ENCODE data around the gene KAZN. TPM values are rescaled to one million over a fixed set of nuclear protein-coding genes. Genes with fewer than 3 reads are reported as not detected.

KAZN gene
- total RNA-seq, 1 experiment from 2014 or later = 2.7 TPM

- DNase-seq (ENCODE audit: low read depth) = no peak
Observed at GRCh38 chr1:15100880-15101760, 502.6 kb downstream of the KAZN start.

DNA sequence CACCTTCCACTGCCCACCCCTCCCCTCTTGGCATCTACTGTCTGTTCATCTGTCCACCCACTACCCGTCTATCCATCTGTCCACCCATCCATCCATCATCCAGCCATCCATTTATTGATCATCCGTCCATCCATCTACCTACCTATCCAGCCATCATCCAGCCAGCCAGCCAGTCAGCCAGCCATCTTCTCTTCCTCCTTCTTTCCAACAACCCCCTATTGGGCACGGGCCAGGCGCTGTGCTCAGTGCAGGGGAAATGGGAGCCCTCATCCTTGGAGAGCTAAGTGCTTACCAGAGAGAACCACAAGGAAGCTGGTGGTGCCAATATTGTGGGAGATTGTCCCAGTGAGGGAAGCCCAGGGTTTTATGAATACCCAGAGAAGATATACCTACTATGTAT lies 503.3 kb downstream of the KAZN start:
- DNase-seq (ENCODE audit: low read depth) = no peak

DNA sequence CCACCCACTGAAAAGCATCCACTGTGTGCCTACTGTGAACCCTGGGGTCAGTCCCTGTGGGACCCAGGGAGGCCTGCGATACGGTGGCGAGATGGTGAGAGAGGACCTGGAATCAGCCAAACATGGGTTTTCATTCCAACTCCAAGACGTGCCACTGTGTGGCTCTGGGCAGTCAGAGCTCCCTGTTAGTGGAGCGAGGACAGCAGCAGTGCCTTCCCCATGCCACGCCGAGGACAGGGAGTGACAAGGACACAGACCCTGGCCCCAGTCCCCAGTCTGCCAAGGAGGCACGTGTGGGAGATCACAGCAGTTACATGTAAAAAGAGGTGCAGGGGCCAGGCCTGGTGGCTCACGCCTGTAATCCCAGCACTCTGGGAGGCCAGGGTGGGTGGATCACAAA lies 504.2 kb downstream of the KAZN start:
- no peak for DNase-seq (ENCODE audit: low read depth)

DNA sequence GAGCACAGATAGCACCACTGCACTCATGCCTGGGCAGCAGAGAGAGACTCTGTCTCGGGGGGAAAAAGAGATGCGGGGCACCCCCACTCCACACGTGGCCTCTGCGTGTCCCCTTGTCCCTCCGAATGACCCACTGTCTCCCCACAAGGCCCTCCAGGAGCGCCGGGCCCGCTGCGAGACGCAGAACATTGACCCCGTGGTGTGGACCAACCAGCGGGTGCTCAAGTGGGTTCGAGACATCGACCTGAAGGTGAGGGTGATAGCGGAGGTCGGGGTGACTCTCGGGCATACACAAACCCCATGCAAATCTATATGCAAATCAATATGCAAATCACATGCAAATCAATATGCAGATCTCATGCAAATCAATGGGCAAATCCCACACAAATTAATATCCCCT lies 504.7 kb downstream of the KAZN start:
- no peak for DNase-seq (ENCODE audit: low read depth)

- DNase-seq (ENCODE audit: low read depth) = no peak
Observed at GRCh38 chr1:15103906-15104305, 505.4 kb downstream of the KAZN start.

GRCh38 chr1:15104768-15105167 lies 506.3 kb downstream of the KAZN start:
- no peak for DNase-seq (ENCODE audit: low read depth)

- DNase-seq (ENCODE audit: low read depth) = peak; percentile 23
Observed at GRCh38 chr1:15106608-15107007, 508.1 kb downstream of the KAZN start.

DNA sequence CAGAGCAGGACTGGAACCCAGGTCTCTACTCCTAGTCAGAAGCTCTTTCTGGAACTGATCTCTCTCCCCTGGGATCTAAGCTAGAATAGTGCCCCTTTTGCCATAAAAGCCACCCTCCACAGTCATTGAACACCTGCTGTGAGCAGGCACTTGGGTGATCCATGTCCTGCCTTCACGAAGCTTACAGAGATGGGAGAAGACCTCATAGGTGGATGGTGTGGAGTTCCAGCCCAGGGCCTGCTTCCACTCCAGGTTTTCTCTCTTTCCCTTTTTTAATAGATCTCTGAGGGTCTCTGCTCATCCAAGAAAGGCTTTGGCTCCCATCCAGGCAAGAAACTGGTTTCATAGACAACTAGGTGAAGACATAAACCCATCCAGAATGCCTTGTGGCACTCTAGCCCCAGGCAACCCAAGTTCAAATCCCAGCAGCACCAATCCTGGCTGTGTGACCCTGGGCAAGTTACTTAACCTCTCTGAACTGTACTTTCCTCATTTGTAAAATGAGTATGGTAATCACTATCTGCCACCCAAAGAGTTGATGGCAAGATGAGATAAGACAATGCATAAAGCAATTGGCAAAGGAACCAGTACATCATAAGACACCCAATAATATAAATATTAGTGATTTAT lies 508.7 kb downstream of the KAZN start:
- DNase-seq (ENCODE audit: low read depth) = no peak

GRCh38 chr1:15107911-15108310 lies 509.4 kb downstream of the KAZN start:
- DNase-seq (ENCODE audit: low read depth) = no peak

GRCh38 chr1:15110128-15110866 lies 511.8 kb downstream of the KAZN start:
- DNase-seq (ENCODE audit: low read depth) = no peak

GRCh38 chr1:15110867-15111230 lies 512.4 kb downstream of the KAZN start:
- no peak for DNase-seq (ENCODE audit: low read depth)

DNA sequence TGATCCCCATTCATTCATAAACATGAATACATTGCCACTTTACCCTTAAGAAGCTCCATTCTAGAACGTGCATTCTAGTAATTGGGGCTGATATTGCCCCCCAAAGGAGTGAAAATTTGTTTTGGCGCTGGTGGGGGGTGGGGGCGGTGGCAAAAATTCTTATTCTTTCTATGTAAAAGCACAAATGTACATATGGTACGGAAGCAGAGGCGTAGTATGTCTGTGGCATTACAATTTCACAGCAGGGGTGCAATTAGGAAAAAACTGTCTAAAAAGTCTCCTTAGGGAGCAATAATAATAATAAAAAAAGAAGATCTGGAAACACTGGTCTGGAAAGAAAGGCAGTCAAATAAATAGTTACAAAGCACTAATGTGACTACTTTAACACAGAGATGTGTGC lies 514.7 kb downstream of the KAZN start:
- DNase-seq (ENCODE audit: low read depth) = no peak

DNA sequence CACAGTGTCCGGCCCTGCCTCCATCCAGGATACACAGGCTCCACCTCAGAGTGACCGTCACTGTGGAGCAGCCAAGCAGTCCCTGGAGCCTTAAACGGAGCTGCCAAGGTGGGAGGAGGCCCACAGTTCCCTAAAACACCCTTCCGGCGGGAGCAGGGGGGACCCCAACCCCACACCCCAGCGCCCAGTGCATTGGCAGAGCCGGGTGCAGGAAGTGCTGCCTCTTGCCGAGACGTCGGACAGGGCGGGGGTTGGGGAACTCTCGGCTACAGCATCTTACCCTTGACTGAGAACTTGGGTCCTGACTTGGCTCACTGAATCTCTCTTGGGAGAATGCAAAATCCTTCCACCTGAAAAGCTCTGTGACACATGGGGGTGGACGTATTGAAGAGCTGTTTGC lies 516.4 kb downstream of the KAZN start:
- no peak for DNase-seq (ENCODE audit: low read depth)

DNA sequence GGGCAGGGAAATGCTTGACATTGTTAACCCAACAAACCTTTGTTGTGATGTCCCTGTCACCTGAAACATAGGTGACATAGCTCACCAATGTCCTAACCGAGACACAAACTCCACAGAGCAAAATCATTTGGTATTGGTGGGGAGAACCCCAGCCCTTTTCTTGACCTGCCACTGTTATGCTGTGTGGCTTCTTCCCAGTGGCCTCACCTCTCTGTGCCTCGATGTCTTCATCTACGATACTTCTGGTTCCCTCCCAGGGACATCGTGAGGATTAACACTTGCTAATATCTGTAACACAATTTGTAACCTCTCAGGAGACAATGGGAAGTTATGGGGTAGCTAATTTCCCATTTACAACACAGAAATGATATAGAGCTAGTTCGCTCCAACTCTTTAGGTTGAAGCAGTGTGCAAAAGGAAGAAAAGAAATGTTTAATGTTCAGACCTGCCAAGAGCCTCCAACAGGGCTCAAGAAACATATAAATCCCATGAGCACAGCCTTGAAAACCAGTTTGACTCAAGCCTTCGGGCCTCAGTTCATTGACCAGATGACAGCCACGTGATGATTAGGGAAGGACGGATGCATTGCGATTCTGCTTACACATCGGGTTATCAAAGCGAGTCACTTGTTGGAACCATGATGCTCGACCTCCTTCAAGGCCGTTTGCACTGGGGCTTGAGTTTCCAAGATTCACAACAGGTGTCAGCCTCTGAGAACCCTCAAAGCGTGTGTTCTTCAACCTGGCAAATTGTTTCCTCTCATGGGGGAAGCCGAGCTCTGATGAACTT lies 517.3 kb downstream of the KAZN start:
- DNase-seq (ENCODE audit: low read depth) = no peak

DNA sequence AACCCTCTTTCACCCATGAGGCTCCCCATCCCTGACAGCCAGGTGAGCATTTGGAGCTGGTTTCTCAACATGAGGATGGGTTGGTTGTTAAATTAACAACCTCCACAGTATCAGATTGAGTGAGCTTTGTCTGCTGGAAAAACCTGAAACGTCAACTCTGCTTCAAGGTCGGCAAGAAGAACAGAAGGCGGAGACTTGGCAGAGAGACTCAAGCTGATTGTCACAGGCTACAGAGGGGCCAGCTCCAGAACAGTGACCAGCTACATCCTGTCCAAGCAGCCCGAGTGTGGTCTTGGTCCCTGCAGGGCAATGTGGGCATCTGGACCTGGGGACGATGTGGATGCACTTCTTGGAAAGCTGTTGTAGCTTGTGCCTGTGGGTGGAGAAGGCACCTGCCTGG lies 518.5 kb downstream of the KAZN start:
- DNase-seq (ENCODE audit: low read depth) = no peak

GRCh38 chr1:15117671-15118325 lies 519.3 kb downstream of the KAZN start:
- DNase-seq (ENCODE audit: low read depth) = no peak

DNA sequence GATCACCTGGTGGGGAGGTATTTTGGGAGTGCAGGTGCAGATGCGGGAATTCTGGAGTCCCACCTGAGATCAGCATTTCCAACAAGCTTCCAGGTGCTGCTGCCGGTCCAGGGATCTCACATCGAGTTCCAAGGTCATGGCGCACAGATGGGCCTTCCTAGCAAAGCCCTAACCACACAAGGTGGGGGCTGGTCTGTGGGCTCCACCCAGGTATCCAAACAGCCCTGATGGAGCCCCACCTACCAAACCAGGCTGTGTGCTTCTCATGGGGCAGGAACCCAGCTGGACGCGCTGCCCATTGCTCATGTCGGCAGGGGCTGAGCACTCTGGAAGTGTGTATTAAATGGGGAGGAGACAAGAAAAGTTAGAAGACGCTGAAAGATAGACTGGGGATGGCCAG lies 520.1 kb downstream of the KAZN start:
- no peak for DNase-seq (ENCODE audit: low read depth)

GRCh38 chr1:15120251-15120945 lies 521.9 kb downstream of the KAZN start:
- no peak for DNase-seq (ENCODE audit: low read depth)

DNA sequence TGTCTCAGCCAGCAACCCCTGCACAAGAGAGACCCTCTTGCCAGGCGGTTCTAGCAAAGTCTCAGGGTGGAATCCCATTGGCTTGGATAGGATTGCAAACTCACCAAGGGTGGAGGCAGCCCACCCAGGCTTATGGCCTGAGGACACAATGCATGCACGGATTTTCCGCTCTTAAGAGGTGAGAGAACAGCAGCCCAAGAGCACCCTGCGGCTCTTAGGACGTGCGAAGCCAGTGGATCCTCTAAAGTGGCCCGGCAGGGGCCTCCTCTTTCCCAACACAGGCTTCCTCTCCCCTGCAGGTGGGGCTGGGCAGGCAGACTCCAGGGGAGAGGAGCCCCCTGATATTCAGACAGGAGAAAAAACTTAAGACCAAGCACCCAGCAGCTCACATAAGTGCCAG lies 523.8 kb downstream of the KAZN start:
- no peak for DNase-seq (ENCODE audit: low read depth)

DNA sequence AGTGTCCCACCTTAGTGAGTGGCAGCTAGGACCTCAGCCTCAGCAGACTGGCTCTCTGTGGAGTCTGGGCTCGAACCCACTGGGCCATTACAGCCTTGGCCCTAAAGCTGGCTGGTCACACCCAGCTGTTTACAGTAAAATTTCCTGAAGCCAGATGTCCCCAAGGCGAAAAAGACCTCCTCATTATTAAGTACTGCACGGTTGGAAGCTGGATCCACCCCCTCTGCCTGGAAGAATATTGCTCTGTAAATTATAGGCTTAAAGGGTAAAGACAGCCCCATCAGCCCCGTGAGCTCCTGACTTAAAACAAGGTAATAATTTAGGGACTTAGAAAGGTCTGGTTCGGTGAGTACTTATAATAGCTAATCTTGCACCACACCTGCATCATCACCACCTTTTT lies 524.8 kb downstream of the KAZN start:
- no peak for DNase-seq (ENCODE audit: low read depth)
